GM21360 (cell line): ENCODE results near the gene MRPS11.
"Not testable (repeated sequence)": the region's sequence is repeated elsewhere in the genome, so short reads cannot be mapped to it uniquely, and the experiment has no call there.

ENCODE experiments used
- ATAC-seq: cut with Tn5 transposase; IDR thresholded peaks from one replicate; pipeline ENCODE4 v1.9.1; 2021; ENCODE audit warnings: mild to moderate bottlenecking, moderate library complexity; ENCODE audit not compliant: unreplicated experiment

Gene MRPS11

GRCh38 chr15:88454867-88455810 lies 12.4 kb upstream of the MRPS11 start:
- peak; percentile 94 for ATAC-seq

- no peak for ATAC-seq
Measured at GRCh38 chr15:88456733-88457132, 10.8 kb upstream of the MRPS11 start.

GRCh38 chr15:88463870-88464532 lies 3.5 kb upstream of the MRPS11 start:
- ATAC-seq: no peak

- ATAC-seq: no peak
Measured at GRCh38 chr15:88465633-88466224, 1.8 kb upstream of the MRPS11 start.

GRCh38 chr15:88467935-88468528 lies 524 bp downstream of the MRPS11 start:
- no peak for ATAC-seq

GRCh38 chr15:88468721-88469120 lies 1.2 kb downstream of the MRPS11 start:
- ATAC-seq: not testable (repeated sequence)

- ATAC-seq: no peak
Measured at GRCh38 chr15:88469321-88469720, 1.8 kb downstream of the MRPS11 start.

GRCh38 chr15:88470625-88471372 lies 3.3 kb downstream of the MRPS11 start:
- no peak for ATAC-seq

GRCh38 chr15:88472225-88472624 lies 4.7 kb downstream of the MRPS11 start:
- ATAC-seq: no peak

- ATAC-seq: not testable (repeated sequence)
Measured at GRCh38 chr15:88473661-88474293, 6.3 kb downstream of the MRPS11 start.

GRCh38 chr15:88476635-88477060 lies 9.1 kb downstream of the MRPS11 start:
- ATAC-seq: peak; percentile 71

- ATAC-seq: no peak
Measured at GRCh38 chr15:88477126-88477525, 9.6 kb downstream of the MRPS11 start.

GRCh38 chr15:88477904-88478303 lies 10.4 kb downstream of the MRPS11 start:
- ATAC-seq: no peak

GRCh38 chr15:88479169-88479568 lies 11.7 kb downstream of the MRPS11 start:
- ATAC-seq: no peak

- ATAC-seq: no peak
Measured at GRCh38 chr15:88480981-88481380, 13.5 kb downstream of the MRPS11 start.

- no peak for ATAC-seq
Measured at GRCh38 chr15:88482263-88482662, 14.8 kb downstream of the MRPS11 start.

GRCh38 chr15:88484682-88485331 lies 17.3 kb downstream of the MRPS11 start:
- ATAC-seq: no peak

GRCh38 chr15:88487178-88487795 lies 19.8 kb downstream of the MRPS11 start:
- ATAC-seq: no peak
